HL-60 (cell line): ENCODE data around the gene LY6G6F.

ENCODE experiments used
- CTCF ChIP-seq: IDR thresholded peaks from one replicate; pipeline ENCODE4 v1.5.1; 2011; ENCODE audit warnings: low read length, control low read depth, inconsistent platforms; ENCODE audit not compliant: insufficient read depth
- POLR2AphosphoS5 ChIP-seq: IDR thresholded peaks from 2 replicates; pipeline ENCODE4 v1.6.1; 2012; ENCODE audit warnings: low read depth
- REST ChIP-seq: IDR thresholded peaks from 2 replicates; pipeline ENCODE4 v1.6.1; 2012; ENCODE audit warnings: low read depth; ENCODE audit not compliant: insufficient replicate concordance

- TF ChIP-seq CTCF (peak; percentile 49), REST (no peak), POLR2AphosphoS5 (no peak)
These were observed 22.9 kb downstream of the LY6G6F start for GRCh38 chr6:31729515-31729978.
